GM10266 (cell line): Measurements from ENCODE around the gene STAP1.
A peak's percentile ranks its signal among the peaks of the same experiment; 100 is the strongest.

ENCODE experiments used
- DNase-seq: peaks from one replicate; pipeline ENCODE4 v3.0.0; 2012; ENCODE audit errors: extremely low spot score
- CTCF ChIP-seq: IDR thresholded peaks from 2 replicates; pipeline ENCODE4 v1.5.1; 2012; ENCODE audit warnings: mild to moderate bottlenecking, low read depth; ENCODE audit not compliant: control insufficient read depth, insufficient read depth; ENCODE audit errors: missing control alignments

STAP1 gene

GRCh38 chr4:67575232-67576058 is 16.9 kb downstream of the STAP1 start:
- TF ChIP-seq CTCF: no peak
- peak; percentile 50 for DNase-seq

GRCh38 chr4:67576059-67576466 is 17.5 kb downstream of the STAP1 start:
- no peak for TF ChIP-seq CTCF

GRCh38 chr4:67576538-67576937 is 18.0 kb downstream of the STAP1 start:
- TF ChIP-seq CTCF: no peak
- no peak for DNase-seq

More at GRCh38 chr4:67576059-67576466, 17.5 kb downstream of the STAP1 start:
- DNase-seq: no peak

DNA sequence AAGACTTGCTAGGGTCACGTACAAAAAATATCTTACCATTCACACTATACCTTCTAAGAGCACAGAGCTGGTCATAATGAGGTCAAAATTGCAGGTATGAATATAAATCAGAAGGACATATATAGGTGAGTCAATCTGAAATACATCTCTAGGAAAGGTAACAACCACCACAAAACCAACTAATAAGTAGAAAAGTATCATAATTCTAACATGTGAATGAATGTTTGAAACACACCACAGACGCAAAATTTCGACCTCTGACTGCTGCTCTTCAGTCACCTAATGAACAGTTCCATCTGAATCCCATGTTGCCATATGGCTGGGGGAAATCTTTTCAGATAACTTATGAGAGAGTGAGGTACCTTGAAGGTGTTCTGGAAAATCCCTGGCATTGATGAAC is 22.1 kb downstream of the STAP1 start:
- no peak for DNase-seq
- TF ChIP-seq CTCF: no peak

DNA sequence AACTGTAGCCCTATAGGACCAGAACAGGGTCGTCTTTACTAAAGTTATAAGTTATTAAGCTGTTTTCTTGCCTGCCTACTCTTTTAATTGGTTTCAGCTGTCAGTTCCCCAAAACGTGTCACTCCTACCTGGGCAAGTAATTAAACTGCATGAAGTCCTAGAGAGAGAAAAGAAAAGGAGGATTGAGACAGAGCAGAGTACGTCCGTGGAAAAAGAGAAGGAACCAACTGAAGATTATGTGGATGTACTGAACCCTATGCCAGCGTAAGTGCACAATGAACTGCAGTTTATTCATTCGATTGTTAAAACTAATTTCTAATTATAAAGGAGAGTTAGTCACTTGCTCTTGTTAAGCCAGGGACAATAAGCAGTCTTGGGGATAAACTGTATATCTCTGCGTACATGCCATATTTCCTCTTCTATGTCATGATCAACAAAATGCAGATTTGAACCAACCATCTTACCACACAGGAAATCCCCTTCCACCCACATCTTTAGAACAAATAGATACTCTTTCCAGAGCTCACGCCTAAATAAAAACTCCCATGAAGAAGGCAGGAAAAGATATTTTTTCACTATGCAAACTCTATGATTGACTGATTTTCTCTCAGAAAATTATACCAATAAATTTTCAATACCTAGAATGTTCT is 22.8 kb downstream of the STAP1 start:
- TF ChIP-seq CTCF: no peak
- peak; percentile 17 for DNase-seq

GRCh38 chr4:67581913-67582312 is 23.4 kb downstream of the STAP1 start:
- no peak for TF ChIP-seq CTCF
- DNase-seq: no peak

GRCh38 chr4:67584496-67584895 is 26.0 kb downstream of the STAP1 start:
- no peak for DNase-seq
- no peak for TF ChIP-seq CTCF
